Measurements from ENCODE around the gene OSTN. TPM values are rescaled to one million over a fixed set of nuclear protein-coding genes. Genes with fewer than 3 reads are reported as not detected.

Gene OSTN
- total and polyA plus RNA-seq, 2 donors (not counting 3 experiments of a cell fraction or from before 2014, with no cell fraction given), result not detected

GRCh38 chr3:191290311-191291025 lies 91.4 kb downstream of the OSTN start:
- Histone ChIP-seq H3K27me3 (ENCODE audit: control insufficient read depth in 2 of 2, insufficient read depth in 2 of 2, low read length in 2 of 2) (no peaks in the 10 kb centered on the region), H3K4me3 (replicated peaks in 1 of 3; ENCODE audit: insufficient read depth in 1 of 3, low read depth in 1 of 3, low read length in 3 of 3) (no peak overlapping the region), H3K36me3 (ENCODE audit: control insufficient read depth in 2 of 2, extremely low read depth in 1 of 2, insufficient read depth in 2 of 2, low read length in 2 of 2) (no peaks in the 10 kb centered on the region), H3K79me2 (ENCODE audit: control insufficient read depth, insufficient read depth, low read length) (no peaks in the 10 kb centered on the region), H4K20me1 (replicated peaks; ENCODE audit: control insufficient read depth, extremely low read depth, insufficient read depth, low read length) (no peaks in the 10 kb centered on the region), H3K4me1 (ENCODE audit: control insufficient read depth, extremely low read depth, insufficient read depth, low read length) (peaks cover 2% of the 10 kb centered on the region), H3K27ac (ENCODE audit: insufficient read depth, low read depth, low read length) (no peak overlapping the region), H2AFZ (ENCODE audit: low read depth, low read length) (peak overlapping the region; percentile 30), H3K4me2 (ENCODE audit: insufficient read depth, low read length) (peak overlapping the region; percentile 36), H3K9me3 (replicated peaks; ENCODE audit: control insufficient read depth, insufficient read depth, low read length) (no peaks in the 10 kb centered on the region), H3K9ac (replicated peaks; ENCODE audit: extremely low read depth, insufficient read depth, low read length) (no peak overlapping the region), H3K9me1 (replicated peaks; ENCODE audit: control insufficient read depth, extremely low read depth, insufficient read depth, low read length) (no peaks in the 10 kb centered on the region)
- CTCF ChIA-PET, result interaction anchor here (1.0 to 1.6 kb wide), 2 partner anchors 46 to 92 kb away, joined by 3 read pairs; no protein-coding TSS in a partner anchor
- TF ChIP-seq CTCF (IDR thresholded peaks at IDR 0.05; ENCODE audit: extremely low read depth in 1 of 2, insufficient read depth in 1 of 2, low read depth in 1 of 2, low read length in 2 of 2), result no peak
- no peak for TF ChIP-seq GATA2 (IDR thresholded peaks at IDR 0.05; ENCODE audit: insufficient read depth, insufficient read length, low read depth, low read length)
- BruUV-seq (replicated peaks), result no TSS peak
- dilution Hi-C loops (cut with MboI; ENCODE audit: extremely low pct_ligation_motif_present, low sequenced_read_pairs), result no loop called here
- intact Hi-C loops (cut with micrococcal nuclease), result no loop called here
- POLR2A ChIA-PET, result interaction anchor here (0.7 kb wide), 1 partner anchor 23 kb away, joined by 3 read pairs; no protein-coding TSS in a partner anchor
- peak; percentile 8 for DNase-seq (ENCODE audit: low read depth, low spot score)
- no peak for FAIRE-seq

GRCh38 chr3:191292243-191293015 lies 93.4 kb downstream of the OSTN start:
- Histone ChIP-seq H3K4me2 (ENCODE audit: insufficient read depth, low read length) (no peak overlapping the region), H3K9me1 (replicated peaks; ENCODE audit: control insufficient read depth, extremely low read depth, insufficient read depth, low read length) (no peaks in the 10 kb centered on the region), H3K36me3 (ENCODE audit: control insufficient read depth in 2 of 2, extremely low read depth in 1 of 2, insufficient read depth in 2 of 2, low read length in 2 of 2) (no peaks in the 10 kb centered on the region), H3K9ac (replicated peaks; ENCODE audit: extremely low read depth, insufficient read depth, low read length) (no peak overlapping the region), H4K20me1 (replicated peaks; ENCODE audit: control insufficient read depth, extremely low read depth, insufficient read depth, low read length) (no peaks in the 10 kb centered on the region), H3K27me3 (ENCODE audit: control insufficient read depth in 2 of 2, insufficient read depth in 2 of 2, low read length in 2 of 2) (no peaks in the 10 kb centered on the region), H3K27ac (ENCODE audit: insufficient read depth, low read depth, low read length) (no peak overlapping the region), H3K79me2 (ENCODE audit: control insufficient read depth, insufficient read depth, low read length) (no peaks in the 10 kb centered on the region), H2AFZ (ENCODE audit: low read depth, low read length) (no peak overlapping the region), H3K4me3 (replicated peaks in 1 of 3; ENCODE audit: insufficient read depth in 1 of 3, low read depth in 1 of 3, low read length in 3 of 3) (no peak overlapping the region), H3K4me1 (ENCODE audit: control insufficient read depth, extremely low read depth, insufficient read depth, low read length) (peaks cover 2% of the 10 kb centered on the region), H3K9me3 (replicated peaks; ENCODE audit: control insufficient read depth, insufficient read depth, low read length) (no peaks in the 10 kb centered on the region)
- TF ChIP-seq EZH2 (IDR thresholded peaks at IDR 0.05; ENCODE audit: borderline replicate concordance, low read depth, low read length, severe bottlenecking) (no peak), CTCF (IDR thresholded peaks at IDR 0.05; ENCODE audit: extremely low read depth in 1 of 2, insufficient read depth in 1 of 2, low read depth in 1 of 2, low read length in 2 of 2) (no peak), JUN (IDR thresholded peaks at IDR 0.05; ENCODE audit: borderline replicate concordance, insufficient read depth, insufficient read length, low read depth) (no peak), POLR2A (IDR thresholded peaks at IDR 0.05; ENCODE audit: low read depth, low read length) (no peak), MYC (IDR thresholded peaks at IDR 0.05; ENCODE audit: low read depth, low read length) (no peak), MAX (IDR thresholded peaks at IDR 0.05; ENCODE audit: insufficient read depth, insufficient read length) (no peak), FOS (IDR thresholded peaks at IDR 0.05; ENCODE audit: borderline replicate concordance, insufficient read depth, low read length) (no peak), POLR2AphosphoS5 (IDR thresholded peaks at IDR 0.05; ENCODE audit: insufficient read depth, low read depth, low read length) (no peak), GATA2 (IDR thresholded peaks at IDR 0.05; ENCODE audit: insufficient read depth, insufficient read length, low read depth, low read length) (no peak)
- CTCF ChIA-PET, result interaction anchor here (0.9 to 1.2 kb wide), 4 partner anchors 10 to 488 kb away, joined by 3 to 5 read pairs (median 4); no protein-coding TSS in a partner anchor
- DNase-seq (ENCODE audit: low read depth, low spot score) (no peak), FAIRE-seq (no peak)
- POLR2A ChIA-PET, result no interaction called here
- dilution Hi-C loops (cut with MboI; ENCODE audit: extremely low pct_ligation_motif_present, low sequenced_read_pairs) (no loop called here), intact Hi-C loops (cut with micrococcal nuclease) (no loop called here)
- BruUV-seq (replicated peaks), result no TSS peak

Measured in endothelial cell of umbilical vein (primary cell).